Spleen (tissue), 13 donors: ENCODE data around the gene RYR2. TPM values are rescaled to one million over a fixed set of nuclear protein-coding genes. Genes with fewer than 3 reads are reported as not detected.

Experiments
- DNase-seq: peaks from one replicate; pipeline ENCODE4 v3.0.0-alpha.2; 2020
- H3K27ac ChIP-seq, 8 donors: fragments of 200-600 bp; sonication (generic) in 7 of 8; 1 replicate in 4 of 8; 2 replicates in 4 of 8; pipeline versions ENCODE4 v1.5.0 to v1.8.0; 2016 to 2021; ENCODE audit warnings: inconsistent platforms in 4 of 8, mild to moderate bottlenecking in 4 of 8, moderate library complexity in 1 of 8
- H3K27me3 ChIP-seq, 7 donors: fragments of 200-600 bp; sonication (generic) in 6 of 7; replicated peaks in 1 of 7; 1 replicate in 4 of 7; 2 replicates in 3 of 7; pipeline versions ENCODE4 v1.5.0 to v1.8.0; 2016 to 2021; ENCODE audit warnings: inconsistent platforms in 3 of 7, mild to moderate bottlenecking in 1 of 7
- H3K36me3 ChIP-seq, 6 donors: fragments of 200-600 bp; sonication (generic) in 5 of 6; 1 replicate in 4 of 6; 2 replicates in 2 of 6; pipeline versions ENCODE4 v1.5.0 to v1.8.0; 2016 to 2021; ENCODE audit warnings: inconsistent platforms in 2 of 6
- H3K4me1 ChIP-seq, 6 donors: fragments of 200-600 bp; sonication (generic) in 5 of 6; 1 replicate in 3 of 6; 2 replicates in 3 of 6; pipeline versions ENCODE4 v1.5.0 to v1.8.0; 2016 to 2021; ENCODE audit warnings: inconsistent platforms in 3 of 6
- H3K4me3 ChIP-seq, 8 donors: fragments of 200-600 bp; sonication (generic) in 7 of 8; 1 replicate in 4 of 8; 2 replicates in 4 of 8; pipeline versions ENCODE4 v1.5.0 to v1.8.0; 2016 to 2021; ENCODE audit warnings: inconsistent platforms in 4 of 8, mild to moderate bottlenecking in 4 of 8, moderate library complexity in 2 of 8
- H3K9me3 ChIP-seq, 8 donors: fragments of 200-600 bp; sonication (generic) in 7 of 8; 1 replicate in 4 of 8; 2 replicates in 4 of 8; pipeline versions ENCODE4 v1.5.0 to v1.8.0; 2016 to 2021; ENCODE audit warnings: inconsistent platforms in 4 of 8
- POLR2A ChIP-seq, 3 donors: fragments of 450-650 bp; IDR thresholded peaks; one replicate each; pipeline ENCODE4 v1.5.1; 2017; ENCODE audit warnings: antibody characterized with exemption in 3 of 3, mild to moderate bottlenecking in 1 of 3
- POLR2AphosphoS5 ChIP-seq, 3 donors: sonication (generic); formaldehyde crosslinking; IDR thresholded peaks; one replicate each; pipeline ENCODE4 v1.5.1; 2017; ENCODE audit warnings: antibody characterized with exemption in 3 of 3
- WGBS, 5 donors: extraction: QIAGEN DNeasy Blood & Tissue Kit in 3 of 5; methylation state at CpG; one replicate each; pipeline versions ENCODE4 v1.1.5 to v1.1.7; 2013 to 2018; 5-methylcytosine and 5-hydroxymethylcytosine counted together
- intact Hi-C: fragments of 100-400 bp; cut with DNase I; formaldehyde crosslinking; loops from one replicate; pipeline ENCODE4 v1.15.0; 2023; ENCODE audit warnings: low total_unique reads
- long read RNA-seq, 2 donors: transcript quantifications; one replicate each; lab custom pipeline, GENCODE V29; 2026
- polyA plus RNA-seq, 3 donors: library from polyadenylated mRNA; stranded (reverse); fragments of 200-250 nt; gene quantifications; one replicate each; pipeline ENCODE4 v1.2.1, GENCODE V29; 2013
- total RNA-seq, 7 donors: library from RNA; depleted of rRNA in 3 of 7; stranded (reverse); fragments of >200 nt in 3 of 7; fragmentation: NEBNext Ultra II Directional in 4 of 7; extraction: Animal tissue kit (Norgen Biotek cat#: 25700) in 4 of 7; gene quantifications; one replicate each; pipeline versions ENCODE4 v1.1.0 to v1.2.1, GENCODE V29; 2016 to 2021
- TF ChIP-seq, protein P1 (sequence below), 11 experiments: fragments of 200-600 bp in 7 of 11; fragments of 450-650 bp in 4 of 11; sonication (generic) in 4 of 11; IDR thresholded peaks in 8 of 11; conservative IDR thresholded peaks in 3 of 11; 1 replicate in 7 of 11; 2 replicates in 4 of 11; pipeline versions ENCODE4 v1.4.0 to v1.8.0; 2016 to 2021; ENCODE audit warnings: antibody characterized with exemption in 11 of 11, inconsistent platforms in 4 of 11, mild to moderate bottlenecking in 1 of 11
- donor health status: healthy with polysubstance abuse.
- donor health status: DM: no; HTN: no; CAD: no; lungs with moderate emphysema.
- donor health status: DM: no; HTN: no; CAD: no.
- donor health status: Bipolar disorder and iron deficiency.
- donor health status: healthy.
- donor health status: DM: no; HTN: no; CAD: no.
- donor health status: DM: yes; HTN: yes; CAD: no.

Gene RYR2
- total RNA-seq (1 to 10 TPM; 3.6 to 7.1 (median 4.7) TPM), polyA plus RNA-seq (under 1 TPM; 0.12 to 0.26 (median 0.22) TPM)
- long read RNA-seq, donor 1: 0 reads
- long read RNA-seq, donor 2: 0 reads

DNA sequence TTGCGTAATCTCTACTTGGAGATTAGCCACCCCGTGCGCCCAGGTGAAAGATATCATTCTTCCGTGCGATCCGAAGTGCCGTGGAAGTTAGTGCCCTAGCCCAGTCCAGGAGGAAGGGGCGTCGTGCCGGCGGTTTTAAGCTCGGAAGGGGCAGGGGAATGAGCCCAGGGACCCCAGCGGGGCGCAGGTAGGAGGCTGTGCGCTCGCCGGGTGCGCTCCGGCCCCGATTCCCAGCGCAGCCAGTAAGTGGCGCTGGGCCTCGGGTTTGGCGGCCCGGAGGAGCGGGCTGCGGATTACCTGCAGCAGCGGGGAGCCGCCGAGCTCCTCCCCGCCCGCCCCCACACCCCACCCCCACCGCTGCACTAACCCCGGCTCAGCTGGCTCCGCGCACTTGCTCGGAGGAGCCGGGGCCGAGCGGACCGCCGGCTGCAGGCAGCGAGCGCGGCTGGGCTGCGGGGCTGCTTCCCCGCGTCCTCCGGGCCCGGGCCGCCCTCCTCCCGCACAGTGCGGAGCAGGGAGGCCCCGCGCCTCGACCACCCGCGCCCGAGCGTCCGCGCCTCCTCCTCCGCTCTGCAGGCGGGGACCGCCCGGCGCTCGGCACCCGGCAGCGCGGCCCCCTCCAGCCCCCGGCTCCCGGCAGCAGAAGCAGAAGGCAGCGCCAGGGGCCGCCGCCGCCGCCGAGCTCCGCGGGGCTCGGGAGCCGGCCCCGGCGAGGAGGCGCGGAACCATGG is at the start of gene RYR2:
RYR2 (plus strand) TSS at position 390 of the 731 bp plus-strand sequence; CDS start at position 728, 338 bp downstream.
- Histone ChIP-seq H3K4me3 (peak within 1 kb of the TSS; percentile 6 to 65 (median 38)), H3K27me3 (peaks cover 3 to 83% (median 30%) of the 10 kb centered on the region in 7 donors), H3K4me1 (peaks cover 0 to 29% (median 15%) of the 10 kb centered on the region in 6 donors), H3K36me3 (no peaks in the 10 kb centered on the region), H3K27ac (peak within 1 kb of the TSS in 5 of 8 donors; percentile 8 to 41 (median 24)), H3K9me3 (no peaks in the 10 kb centered on the region)
- TF ChIP-seq, protein P1, sequence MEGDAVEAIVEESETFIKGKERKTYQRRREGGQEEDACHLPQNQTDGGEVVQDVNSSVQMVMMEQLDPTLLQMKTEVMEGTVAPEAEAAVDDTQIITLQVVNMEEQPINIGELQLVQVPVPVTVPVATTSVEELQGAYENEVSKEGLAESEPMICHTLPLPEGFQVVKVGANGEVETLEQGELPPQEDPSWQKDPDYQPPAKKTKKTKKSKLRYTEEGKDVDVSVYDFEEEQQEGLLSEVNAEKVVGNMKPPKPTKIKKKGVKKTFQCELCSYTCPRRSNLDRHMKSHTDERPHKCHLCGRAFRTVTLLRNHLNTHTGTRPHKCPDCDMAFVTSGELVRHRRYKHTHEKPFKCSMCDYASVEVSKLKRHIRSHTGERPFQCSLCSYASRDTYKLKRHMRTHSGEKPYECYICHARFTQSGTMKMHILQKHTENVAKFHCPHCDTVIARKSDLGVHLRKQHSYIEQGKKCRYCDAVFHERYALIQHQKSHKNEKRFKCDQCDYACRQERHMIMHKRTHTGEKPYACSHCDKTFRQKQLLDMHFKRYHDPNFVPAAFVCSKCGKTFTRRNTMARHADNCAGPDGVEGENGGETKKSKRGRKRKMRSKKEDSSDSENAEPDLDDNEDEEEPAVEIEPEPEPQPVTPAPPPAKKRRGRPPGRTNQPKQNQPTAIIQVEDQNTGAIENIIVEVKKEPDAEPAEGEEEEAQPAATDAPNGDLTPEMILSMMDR (IDR thresholded peaks at IDR 0.05 in 8 of 11, conservative IDR thresholded peaks at IDR 0.05 in 3 of 11): peak in 3 of 11 experiments; percentile 9 to 48 (median 38)
- no peak for TF ChIP-seq POLR2A (IDR thresholded peaks at IDR 0.05)
- TF ChIP-seq POLR2AphosphoS5 (IDR thresholded peaks at IDR 0.05): peak in 1 of 3 donors; percentile 16
- no peak for DNase-seq
- intact Hi-C loops: no loop called here
- WGBS, 5 donors: 3 to 20% (median 5%) methylated on average over 7 to 87 of the region's 87 CpGs

GRCh38 chr1:236992449-236992848 is 49.5 kb upstream of the RYR2 start:
- intact Hi-C loops: no loop called here

DNA sequence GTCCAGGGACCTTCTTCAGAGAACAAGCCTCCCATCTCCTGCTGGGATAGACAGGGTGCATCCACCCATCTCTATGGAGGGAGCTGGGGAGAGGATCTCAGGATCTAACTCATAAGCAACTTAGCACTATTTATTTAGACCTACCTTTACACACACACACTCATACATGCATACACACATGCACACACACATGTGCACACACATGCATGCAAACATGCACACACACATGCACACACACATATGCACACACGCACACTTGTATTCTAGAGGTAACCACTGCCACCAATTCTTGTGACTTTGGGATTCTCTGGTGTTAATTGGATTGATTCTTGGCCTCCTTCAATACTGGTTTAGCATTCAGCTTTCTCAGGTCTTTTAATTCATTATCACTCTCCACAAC is 47.5 kb upstream of the RYR2 start:
- peaks cover 0 to 3% (median 0%) of the 10 kb centered on the region in 7 donors for H3K27me3 ChIP-seq
- TF ChIP-seq, protein P1 (IDR thresholded peaks at IDR 0.05 in 8 of 11, conservative IDR thresholded peaks at IDR 0.05 in 3 of 11): no peak
- TF ChIP-seq POLR2A (IDR thresholded peaks at IDR 0.05): no peak
- TF ChIP-seq POLR2AphosphoS5 (IDR thresholded peaks at IDR 0.05): no peak
- H3K27ac ChIP-seq: no peak overlapping the region
- no peak overlapping the region for H3K4me3 ChIP-seq
- no peak for DNase-seq
- WGBS, 5 donors: 71 to 95% (median 92%) methylated on average over 1 of the region's 1 CpG
- H3K4me1 ChIP-seq: no peaks in the 10 kb centered on the region
- no peaks in the 10 kb centered on the region for H3K36me3 ChIP-seq
- intact Hi-C loops: no loop called here
- peaks cover 0 to 16% (median 12%) of the 10 kb centered on the region in 8 donors for H3K9me3 ChIP-seq

More at GRCh38 chr1:236992449-236992848, 49.5 kb upstream of the RYR2 start:
- Histone ChIP-seq H3K9me3 (peaks cover 0 to 30% (median 21%) of the 10 kb centered on the region in 8 donors), H3K4me3 (no peak overlapping the region), H3K4me1 (no peaks in the 10 kb centered on the region), H3K27ac (no peak overlapping the region), H3K27me3 (peaks cover 0 to 3% (median 0%) of the 10 kb centered on the region in 7 donors), H3K36me3 (no peaks in the 10 kb centered on the region)
- TF ChIP-seq POLR2AphosphoS5 (IDR thresholded peaks at IDR 0.05) (no peak), POLR2A (IDR thresholded peaks at IDR 0.05) (no peak)
- TF ChIP-seq, protein P1 (IDR thresholded peaks at IDR 0.05 in 8 of 11, conservative IDR thresholded peaks at IDR 0.05 in 3 of 11): no peak
- DNase-seq: no peak
- WGBS, 5 donors: 81 to 89% (median 82%) methylated on average over 8 of the region's 8 CpGs

DNA sequence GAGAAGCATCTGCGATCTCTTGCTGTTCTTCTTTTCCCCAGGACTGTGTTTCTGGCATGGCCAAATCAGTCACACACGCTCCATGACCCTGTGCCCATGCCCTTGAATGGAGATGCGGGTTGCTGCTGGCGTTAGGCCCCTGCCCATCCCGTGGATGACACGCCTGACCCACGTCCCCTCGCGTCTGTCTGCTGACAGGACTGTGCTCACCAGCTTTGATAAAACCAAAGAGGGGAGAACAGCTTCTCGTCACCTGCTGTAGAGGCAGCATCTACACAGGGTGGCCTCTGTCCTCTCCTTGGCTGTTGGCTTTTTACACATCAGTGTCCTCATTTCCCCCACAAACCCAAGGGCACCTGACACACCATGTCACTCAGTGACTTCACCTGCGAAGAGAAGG is 44.6 kb upstream of the RYR2 start:
- TF ChIP-seq POLR2A (IDR thresholded peaks at IDR 0.05) (no peak), POLR2AphosphoS5 (IDR thresholded peaks at IDR 0.05) (no peak)
- TF ChIP-seq, protein P1 (IDR thresholded peaks at IDR 0.05 in 8 of 11, conservative IDR thresholded peaks at IDR 0.05 in 3 of 11): no peak
- H3K4me1 ChIP-seq: no peaks in the 10 kb centered on the region
- DNase-seq: no peak
- 72 to 94% (median 87%) methylated on average over 11 of the region's 11 CpGs for WGBS, 5 donors
- H3K27ac ChIP-seq: no peak overlapping the region
- no peak overlapping the region for H3K4me3 ChIP-seq
- no peaks in the 10 kb centered on the region for H3K9me3 ChIP-seq
- intact Hi-C loops: no loop called here
- peaks cover 0 to 3% (median 0%) of the 10 kb centered on the region in 7 donors for H3K27me3 ChIP-seq
- no peaks in the 10 kb centered on the region for H3K36me3 ChIP-seq
